ELR (cell line): ENCODE measurements around the gene SERPINH1.

Experiments used
- DNase-seq: peaks from one replicate; pipeline ENCODE4 v3.0.0-alpha.2; 2015; ENCODE audit warnings: low read depth

Gene SERPINH1

DNA sequence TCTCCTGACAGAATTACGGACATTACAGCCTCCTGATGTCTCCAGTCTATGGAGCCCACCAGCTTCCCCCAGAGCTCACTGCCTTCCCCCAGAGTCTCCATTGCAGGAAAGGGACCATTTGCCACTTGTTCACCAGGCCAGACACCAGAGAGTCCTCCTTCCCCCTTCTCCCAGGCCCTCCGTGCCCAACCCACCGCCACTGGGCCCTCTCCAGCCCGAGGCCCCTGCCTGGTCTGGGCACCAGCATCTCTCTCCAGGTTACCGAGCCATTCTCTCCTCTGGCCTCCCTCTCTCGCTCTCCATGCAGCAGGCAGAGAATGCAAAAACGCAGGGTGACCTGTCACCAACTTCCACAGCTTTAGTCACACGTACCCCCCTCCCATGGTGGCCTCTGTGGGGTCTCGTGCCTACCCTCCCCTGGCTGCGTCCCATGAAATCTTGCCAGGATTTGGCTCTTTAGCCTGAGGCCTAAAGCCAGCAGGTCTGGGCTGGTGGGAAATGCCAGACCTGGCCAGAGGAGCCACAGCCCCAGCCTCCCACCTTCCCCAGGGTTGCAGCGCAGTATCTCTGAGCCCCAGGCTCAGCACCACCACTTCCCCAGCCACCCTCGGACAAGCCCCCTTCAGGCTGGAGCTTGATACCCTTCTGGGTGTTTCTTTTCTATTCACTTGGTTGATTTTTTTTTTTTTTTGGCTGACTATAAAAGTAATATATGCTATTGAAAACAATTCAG, 6.8 kb upstream of the SERPINH1 start:
- no peak for DNase-seq

DNA sequence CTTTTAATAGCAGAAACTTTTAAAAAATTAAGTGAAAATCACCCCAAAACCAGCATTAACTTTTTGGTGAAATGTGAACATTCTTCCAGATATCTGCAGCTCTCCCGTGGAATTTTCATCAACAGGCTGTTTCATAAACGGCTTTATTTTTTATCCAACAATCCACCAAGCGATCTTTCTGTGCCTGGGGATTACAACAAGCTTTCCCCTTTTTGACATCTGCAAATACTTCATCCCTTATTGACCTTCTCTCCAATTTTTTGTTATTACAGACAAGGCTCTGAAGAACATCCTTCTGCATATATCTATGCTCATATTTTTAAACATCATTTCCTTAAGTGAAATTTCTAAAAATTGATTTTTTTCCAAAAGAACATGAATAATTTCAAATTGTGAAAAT, 5.8 kb upstream of the SERPINH1 start:
- DNase-seq = no peak

DNA sequence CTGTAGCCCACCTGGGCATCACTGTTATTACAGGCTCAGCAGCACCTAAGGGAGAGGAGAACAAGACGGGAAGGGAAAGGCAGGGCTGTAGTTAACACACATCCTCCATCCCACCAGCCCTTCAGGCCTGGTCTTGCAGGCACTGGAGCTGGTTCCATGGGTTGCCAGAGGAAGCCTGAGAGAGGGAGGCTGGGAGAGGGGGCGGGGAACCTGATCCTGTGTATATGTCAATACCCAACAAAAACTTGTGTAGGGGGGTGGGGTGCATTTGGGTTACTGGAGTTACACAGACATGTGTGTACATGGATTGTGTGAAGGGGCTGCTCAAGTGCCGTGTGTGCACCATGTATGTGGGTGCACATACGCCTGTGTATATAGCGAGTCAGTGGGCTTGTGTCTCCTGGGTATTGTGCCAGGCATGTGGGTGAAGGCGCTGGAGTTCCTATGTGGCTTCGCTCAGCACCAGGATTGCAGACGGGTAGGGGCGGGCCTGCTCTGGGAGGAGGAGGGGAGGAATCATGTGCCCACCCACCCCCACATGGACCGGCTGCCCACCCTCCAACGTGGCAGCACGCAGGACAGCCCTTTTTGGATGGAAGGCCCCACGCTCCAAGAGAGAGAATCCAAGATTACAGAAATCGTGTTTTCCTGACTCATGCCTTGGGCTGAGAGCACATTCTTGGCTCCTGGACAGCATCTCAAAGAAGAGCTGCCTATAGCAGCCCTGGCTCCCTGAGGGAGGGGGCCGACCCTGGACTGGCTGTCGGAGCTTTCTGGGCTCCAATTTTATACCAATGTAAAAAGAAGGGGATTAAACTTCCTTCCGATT, 4.2 kb upstream of the SERPINH1 start:
- DNase-seq = peak; percentile 84

DNA sequence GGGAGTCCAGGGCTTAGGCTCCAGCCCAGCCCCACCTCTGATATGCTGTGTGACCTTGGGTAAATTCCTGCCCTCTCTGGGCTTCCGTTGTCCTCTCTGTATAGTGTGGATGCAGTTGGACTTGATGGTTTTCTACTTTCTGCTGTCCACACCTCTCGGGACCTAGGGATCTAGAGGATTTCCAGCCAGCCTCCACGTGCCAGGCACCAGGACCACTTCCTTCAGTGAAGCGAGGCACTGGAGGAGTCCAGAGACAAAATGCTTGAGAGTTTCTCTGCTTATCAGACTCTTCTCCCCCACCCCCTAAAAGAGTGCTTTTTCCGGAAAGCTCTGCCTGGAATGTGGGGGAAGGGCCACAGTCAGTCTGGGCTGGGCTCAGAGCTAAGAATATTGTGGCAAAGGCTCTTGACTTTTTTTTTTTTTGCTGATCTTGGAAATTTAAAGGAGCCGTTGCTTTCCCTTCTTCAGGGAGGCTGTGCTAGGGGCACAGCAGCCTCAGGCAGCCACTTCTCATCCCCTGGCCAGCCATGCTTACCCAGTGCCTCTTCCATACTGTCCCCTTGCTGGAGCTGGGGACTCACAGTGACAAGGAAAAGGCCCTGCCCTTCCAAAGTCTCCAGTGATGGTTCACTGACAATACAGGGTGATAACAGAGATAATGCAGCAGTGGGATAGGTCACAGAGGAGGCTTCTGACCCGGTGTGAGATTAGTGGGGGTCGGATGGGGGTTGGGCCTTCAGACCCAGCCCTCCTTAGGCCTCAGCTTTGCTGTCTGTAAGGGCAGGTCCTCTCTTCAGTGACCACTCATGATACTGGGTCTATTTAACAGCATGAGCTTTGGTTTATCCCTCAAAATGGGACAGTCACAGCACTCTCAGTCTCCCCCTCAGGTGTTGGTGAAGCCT, 2.9 kb upstream of the SERPINH1 start:
- peak; percentile 29 for DNase-seq

DNA sequence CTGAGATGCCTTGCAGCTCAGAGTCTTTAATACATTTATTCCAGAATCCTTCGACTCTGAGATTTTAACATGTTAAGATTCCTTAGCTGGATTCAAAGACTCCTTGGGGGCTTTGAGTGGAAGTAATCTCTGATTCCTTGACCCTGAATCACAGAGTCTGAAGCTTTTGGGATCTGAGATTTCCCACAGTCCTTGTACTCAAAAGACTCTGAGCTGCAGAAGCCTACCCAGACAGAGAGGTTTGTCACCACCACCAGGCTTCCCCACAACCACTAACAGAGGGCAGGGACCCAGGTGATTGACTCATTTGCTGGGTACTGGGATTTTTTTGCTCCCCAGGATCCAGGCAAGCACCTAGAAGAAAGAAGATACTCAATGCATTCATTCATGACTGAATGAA, 1.4 kb upstream of the SERPINH1 start:
- peak; percentile 48 for DNase-seq

DNA sequence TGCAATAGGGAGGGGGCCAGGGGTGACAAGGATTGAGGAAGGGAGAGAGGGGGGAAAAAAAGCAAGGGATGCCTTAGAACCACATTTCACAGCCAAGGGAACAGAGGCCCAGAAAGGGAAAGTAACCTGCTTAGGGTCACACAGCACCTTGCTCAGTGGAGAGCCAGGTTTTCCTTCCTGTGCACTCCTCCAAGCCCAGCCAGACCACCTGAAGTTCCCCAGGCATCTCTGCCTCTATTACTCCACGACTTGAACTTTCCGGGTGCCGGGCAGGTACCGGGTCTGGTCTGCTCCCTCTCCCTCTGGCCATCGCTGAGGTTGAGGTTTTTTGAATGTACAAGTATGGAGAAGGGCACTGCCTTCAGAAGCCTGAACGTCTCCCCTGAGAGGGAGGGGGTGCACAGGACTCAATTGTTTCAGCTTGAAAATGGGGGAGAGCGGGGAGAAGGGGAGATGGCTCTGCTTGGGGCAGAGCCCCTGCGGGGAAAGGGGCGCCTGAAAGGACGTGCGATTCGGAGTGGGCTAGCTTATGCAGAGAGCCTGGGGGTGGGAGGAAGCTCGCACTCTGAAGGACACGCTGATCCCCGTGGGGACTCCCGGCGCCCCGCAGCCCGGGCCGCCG, 516 bp upstream of the SERPINH1 start:
- no peak for DNase-seq

DNA sequence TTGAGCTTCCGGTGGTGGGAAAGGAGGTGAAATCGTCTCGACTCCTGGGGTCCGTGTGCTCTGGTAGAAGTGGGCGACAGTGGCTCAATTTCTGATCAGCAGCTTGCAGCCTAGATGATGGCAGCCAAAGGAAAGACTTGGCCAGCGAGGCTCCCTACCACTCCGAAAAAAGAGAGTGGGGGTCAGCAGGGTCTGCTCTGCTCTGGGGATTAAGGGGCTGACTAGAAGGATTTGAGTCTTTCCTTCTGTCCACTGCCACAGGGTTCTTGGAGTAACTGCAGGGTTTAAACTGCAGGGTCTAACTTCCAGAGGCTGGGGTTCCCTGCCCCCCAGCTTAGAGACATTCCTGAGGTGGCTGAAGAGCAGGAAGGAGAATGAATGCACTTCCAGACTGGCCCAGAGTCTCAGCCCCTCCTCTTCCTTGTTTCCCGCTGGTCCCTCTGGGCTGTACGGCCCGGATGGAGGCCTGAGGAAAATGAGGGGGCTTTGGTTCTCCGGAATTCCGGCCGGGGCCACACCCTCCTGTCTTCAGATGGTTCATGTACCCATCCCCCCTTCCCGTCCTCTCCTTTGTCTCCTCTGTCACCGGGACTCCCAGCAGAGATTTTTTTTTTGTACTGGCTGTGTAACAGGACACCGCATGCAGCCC, 907 bp downstream of the SERPINH1 start:
- peak; percentile 84 for DNase-seq

DNA sequence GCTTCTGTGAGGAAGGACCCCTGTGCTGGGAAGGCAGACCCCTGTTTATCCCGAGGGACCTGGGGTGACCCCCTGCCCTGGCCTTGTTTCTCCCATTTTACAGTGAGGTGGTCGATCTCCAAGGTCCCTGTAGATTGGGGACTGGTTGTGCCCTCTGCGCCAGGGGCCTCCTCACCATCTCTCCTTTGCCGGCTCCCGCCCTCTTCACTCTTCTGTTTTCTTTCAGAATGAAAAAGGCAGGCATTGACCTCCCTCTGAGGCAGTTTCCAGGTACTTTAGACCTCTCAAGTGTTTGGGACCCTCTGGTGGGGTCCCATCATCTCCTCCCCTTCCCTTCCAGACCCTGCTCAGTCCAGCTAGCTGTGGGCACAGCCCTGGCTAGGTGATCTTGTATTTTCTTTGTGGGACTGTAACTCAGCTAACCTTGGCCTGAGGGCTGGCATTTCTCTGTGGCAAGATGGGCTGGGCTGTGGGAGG, 1.5 kb downstream of the SERPINH1 start:
- no peak for DNase-seq

DNA sequence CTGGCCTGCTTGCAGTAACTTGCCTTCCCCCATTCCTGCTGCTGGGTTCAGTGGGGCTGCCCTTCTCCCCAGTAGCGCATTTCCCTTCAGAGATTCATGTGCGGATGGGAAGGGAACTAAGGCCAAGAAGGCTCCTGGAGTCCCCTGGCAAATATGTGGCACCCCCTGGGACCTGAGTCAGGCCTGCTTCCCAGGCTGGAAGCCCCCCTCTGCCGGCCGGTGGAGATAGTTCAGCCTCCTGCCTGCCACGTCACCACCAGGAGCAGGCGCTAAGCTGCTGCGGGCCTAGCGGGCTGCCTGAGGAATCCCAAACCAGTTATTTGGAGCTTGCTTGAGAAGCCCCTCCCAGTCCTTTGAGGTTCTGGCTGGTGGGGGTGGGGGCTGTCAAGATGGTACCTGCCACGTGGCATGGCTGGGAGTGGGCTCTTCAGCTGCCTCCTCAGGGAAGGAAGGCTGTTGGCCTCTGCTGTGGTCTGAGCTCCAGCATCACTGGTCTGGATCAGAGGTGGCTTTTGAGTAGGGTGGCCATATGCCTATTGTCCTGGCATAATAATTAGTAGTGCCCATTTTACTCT, 2.0 kb downstream of the SERPINH1 start:
- peak; percentile 91 for DNase-seq

DNA sequence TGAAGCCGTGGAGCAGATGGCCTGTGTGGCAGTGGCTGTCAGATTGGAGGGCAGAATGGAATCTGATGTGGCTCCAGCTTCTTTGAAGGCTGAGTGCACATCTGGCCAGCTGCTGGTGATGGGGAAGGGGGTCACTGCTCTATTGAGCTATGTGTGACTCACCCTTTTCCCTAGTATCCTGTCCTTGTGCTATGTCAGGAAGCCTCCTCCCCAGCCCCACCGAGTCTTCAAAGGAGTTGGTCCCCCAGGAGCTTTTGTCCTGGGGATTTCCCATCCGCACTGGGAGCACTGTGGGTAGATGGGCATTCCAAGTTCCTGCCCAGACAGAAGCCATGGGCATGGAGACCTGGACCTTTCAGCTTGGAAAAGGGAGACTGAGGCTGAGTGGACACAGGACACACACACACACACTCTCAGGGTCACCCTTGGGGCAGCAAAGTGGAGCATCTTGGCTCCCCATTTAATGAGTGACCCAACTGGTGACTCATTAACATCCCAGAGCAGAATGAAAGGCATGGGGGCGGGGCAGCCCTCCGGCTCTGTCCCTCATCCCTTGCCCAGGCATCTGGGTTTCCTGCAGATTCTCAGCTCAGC, 3.3 kb downstream of the SERPINH1 start:
- peak; percentile 90 for DNase-seq

DNA sequence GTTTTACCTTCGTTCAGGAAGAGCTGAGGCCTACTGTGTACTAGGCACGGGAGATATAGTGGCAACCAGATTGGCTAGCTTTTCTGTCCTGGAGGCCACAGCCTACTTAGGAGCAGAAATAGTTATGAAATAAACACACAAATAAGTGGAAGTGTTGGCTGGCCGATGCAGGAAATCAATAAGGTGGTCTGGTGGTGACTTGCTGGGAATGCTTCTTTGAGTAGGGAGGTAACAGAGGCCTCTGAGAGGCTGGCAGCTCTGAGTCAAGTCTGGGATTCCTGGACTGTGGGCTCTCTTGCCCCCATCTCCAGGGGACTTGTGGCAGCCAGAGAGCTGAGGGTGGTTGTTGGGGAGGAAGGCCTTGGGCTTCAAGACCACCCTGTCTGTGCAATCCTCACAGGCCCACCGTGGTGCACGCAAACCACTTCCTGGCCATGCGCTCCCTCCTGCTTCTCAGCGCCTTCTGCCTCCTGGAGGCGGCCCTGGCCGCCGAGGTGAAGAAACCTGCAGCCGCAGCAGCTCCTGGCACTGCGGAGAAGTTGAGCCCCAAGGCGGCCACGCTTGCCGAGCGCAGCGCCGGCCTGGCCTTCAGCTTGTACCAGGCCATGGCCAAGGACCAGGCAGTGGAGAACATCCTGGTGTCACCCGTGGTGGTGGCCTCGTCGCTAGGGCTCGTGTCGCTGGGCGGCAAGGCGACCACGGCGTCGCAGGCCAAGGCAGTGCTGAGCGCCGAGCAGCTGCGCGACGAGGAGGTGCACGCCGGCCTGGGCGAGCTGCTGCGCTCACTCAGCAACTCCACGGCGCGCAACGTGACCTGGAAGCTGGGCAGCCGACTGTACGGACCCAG, 4.1 kb downstream of the SERPINH1 start:
- no peak for DNase-seq

DNA sequence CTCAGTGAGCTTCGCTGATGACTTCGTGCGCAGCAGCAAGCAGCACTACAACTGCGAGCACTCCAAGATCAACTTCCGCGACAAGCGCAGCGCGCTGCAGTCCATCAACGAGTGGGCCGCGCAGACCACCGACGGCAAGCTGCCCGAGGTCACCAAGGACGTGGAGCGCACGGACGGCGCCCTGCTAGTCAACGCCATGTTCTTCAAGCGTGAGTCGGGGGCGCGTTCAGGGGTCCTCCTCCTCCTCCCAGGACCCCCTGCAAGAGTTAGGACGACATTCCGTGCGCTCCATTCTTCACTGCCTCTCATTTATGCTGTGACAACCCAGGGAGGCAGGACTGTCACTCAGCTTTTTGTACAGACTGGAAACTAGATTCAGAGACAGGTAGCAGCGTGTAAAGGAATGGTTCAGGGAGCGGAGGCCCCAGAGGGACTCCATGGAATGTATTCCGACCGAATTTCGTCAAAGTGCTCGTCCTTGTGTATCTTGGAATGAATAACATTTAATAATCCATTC, 4.8 kb downstream of the SERPINH1 start:
- DNase-seq = no peak

DNA sequence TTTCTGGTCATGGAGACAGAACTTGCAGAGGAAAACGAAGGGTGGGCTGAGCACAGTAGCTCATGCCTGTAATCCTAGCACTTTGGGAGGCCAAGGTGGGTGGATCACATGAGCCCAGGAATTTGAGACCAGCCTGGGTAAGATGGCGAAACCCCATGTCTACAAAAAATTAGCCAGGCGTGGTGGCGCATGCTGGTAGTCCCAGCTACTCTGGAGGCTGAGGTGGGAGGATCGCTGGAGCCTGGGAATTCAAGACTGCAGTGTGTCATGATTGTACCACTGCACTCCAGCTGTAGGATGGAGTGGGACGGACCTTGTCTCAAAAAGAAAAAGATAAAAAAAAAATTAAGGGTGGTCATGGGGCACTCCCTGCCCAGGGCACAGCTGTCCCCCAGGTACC, 5.9 kb downstream of the SERPINH1 start:
- no peak for DNase-seq

DNA sequence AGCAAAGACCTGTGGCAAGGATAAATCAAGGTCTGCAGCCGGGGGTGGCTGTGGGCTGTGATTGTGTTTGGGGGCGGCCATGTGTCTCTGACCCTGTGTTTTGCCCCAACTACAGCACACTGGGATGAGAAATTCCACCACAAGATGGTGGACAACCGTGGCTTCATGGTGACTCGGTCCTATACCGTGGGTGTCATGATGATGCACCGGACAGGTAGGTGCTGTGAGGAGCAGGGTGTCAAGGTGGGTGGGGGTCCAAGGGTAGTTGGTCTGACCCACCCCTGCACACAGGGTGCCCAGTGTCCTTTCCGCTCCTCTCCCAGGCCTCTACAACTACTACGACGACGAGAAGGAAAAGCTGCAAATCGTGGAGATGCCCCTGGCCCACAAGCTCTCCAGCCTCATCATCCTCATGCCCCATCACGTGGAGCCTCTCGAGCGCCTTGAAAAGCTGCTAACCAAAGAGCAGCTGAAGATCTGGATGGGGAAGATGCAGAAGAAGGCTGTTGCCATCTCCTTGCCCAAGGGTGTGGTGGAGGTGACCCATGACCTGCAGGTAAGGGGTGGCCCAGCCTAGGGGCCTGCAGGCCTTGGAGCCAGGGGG, 6.7 kb downstream of the SERPINH1 start:
- no peak for DNase-seq

DNA sequence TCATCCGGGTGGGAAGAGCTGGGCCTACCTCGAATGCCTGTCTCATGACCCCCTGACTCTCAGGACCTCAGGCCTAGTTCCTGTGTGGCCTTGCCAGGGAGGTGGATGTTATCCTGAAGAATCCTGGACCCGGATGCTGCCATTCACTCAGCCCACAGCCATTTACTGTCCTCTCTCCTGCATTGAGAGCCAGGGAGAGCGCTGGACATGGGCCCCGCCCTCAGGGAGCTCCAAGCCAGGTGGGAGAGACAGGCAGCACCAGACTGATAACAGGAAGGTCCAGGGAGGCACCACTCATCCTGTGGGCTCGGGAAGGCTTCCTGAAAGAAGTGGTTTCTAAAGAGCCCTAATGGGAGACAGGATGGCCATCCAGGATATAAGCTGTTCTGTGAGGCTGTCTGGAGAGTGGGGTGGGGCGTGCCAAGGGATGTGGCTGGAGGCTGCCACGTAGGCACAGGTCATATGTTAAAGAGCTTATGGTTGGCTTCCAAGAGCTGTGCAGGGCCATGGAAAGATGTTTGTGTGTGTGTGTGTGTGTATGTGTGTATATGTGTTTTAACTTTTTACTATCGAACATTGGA, 8.6 kb downstream of the SERPINH1 start:
- DNase-seq = no peak

DNA sequence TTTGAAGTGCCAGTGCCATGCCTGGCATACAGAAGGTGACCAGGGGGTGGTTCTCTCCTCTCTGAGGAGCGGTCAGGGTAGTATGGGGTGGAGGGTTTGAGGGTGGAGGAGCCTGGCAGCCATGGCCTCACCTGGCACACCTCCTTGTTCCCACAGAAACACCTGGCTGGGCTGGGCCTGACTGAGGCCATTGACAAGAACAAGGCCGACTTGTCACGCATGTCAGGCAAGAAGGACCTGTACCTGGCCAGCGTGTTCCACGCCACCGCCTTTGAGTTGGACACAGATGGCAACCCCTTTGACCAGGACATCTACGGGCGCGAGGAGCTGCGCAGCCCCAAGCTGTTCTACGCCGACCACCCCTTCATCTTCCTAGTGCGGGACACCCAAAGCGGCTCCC, 9.6 kb downstream of the SERPINH1 start:
- DNase-seq = no peak

DNA sequence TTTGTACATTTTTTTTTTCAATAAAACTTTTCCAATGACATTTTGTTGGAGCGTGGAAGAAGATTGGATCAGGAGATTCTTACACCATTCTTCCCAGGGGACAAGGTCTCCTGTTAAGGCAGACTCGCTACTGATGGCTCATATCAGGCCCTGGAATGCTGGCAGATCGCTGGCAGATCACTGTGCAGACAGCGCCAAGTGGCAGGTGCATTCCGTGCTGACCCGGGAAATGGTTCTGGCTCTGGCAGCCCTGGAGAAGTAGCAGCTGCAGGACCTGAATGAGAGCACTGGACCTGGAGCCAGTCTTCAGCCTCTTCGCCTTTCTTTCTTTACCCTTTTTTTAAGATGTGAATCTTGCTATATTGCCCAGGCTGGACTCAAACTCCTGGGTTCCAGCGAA, 10.7 kb downstream of the SERPINH1 start:
- no peak for DNase-seq
